H54 (cell line): ENCODE data around the gene MARCHF5.
"Not testable (repeated sequence)": the region's sequence is repeated elsewhere in the genome, so short reads cannot be mapped to it uniquely, and the experiment has no call there.

Experiments used
- DNase-seq: peaks from one replicate; pipeline ENCODE4 v3.0.0; 2011; ENCODE audit warnings: low spot score, mixed read lengths; ENCODE audit not compliant: insufficient read length
- FAIRE-seq: peaks from 3 replicates; lab custom pipeline; 2011; peaks lifted over from hg19 to GRCh38; lab: Jason Lieb, UNC
- POLR2A ChIP-seq: IDR thresholded peaks from 2 replicates; pipeline ENCODE4 v1.6.1; 2011; ENCODE audit warnings: low read depth, mild to moderate bottlenecking, low read length

MARCHF5 gene

GRCh38 chr10:92395271-92395670 lies 104.3 kb downstream of the MARCHF5 start:
- TF ChIP-seq POLR2A = no peak
- no peak for DNase-seq
- no peak for FAIRE-seq

- not testable (repeated sequence) for FAIRE-seq, DNase-seq
Observed at GRCh38 chr10:92402234-92402633, 111.3 kb downstream of the MARCHF5 start.
